HEK293T (cell line): ENCODE data around the gene PCDH1.

ENCODE experiments used
- BHLHE40 ChIP-seq: fragments of 450-650 bp; IDR thresholded peaks from 2 replicates; pipeline ENCODE4 v1.6.1; 2016; ENCODE audit warnings: mild to moderate bottlenecking, moderate library complexity, borderline replicate concordance
- FOXA1 ChIP-seq: fragments of 450-650 bp; IDR thresholded peaks from 2 replicates; pipeline ENCODE4 v1.6.1; 2016; ENCODE audit warnings: mild to moderate bottlenecking
- FOXK2 ChIP-seq: fragments of 450-650 bp; IDR thresholded peaks from 2 replicates; pipeline ENCODE4 v1.6.1; 2016; ENCODE audit warnings: mild to moderate bottlenecking
- FOXM1 ChIP-seq: fragments of 450-650 bp; IDR thresholded peaks from 2 replicates; pipeline ENCODE4 v1.6.1; 2017; ENCODE audit warnings: mild to moderate bottlenecking, borderline replicate concordance
- HDGF ChIP-seq: fragments of 450-650 bp; IDR thresholded peaks from 2 replicates; pipeline ENCODE4 v1.6.1; 2017; ENCODE audit warnings: antibody characterized with exemption, borderline replicate concordance
- L3MBTL2 ChIP-seq: fragments of 450-650 bp; conservative IDR thresholded peaks from 2 replicates; pipeline ENCODE4 v1.6.1; 2016; ENCODE audit warnings: mild to moderate bottlenecking
- LEF1 ChIP-seq: fragments of 450-650 bp; IDR thresholded peaks from 2 replicates; pipeline ENCODE4 v1.6.1; 2017; ENCODE audit warnings: mild to moderate bottlenecking, borderline replicate concordance
- SP1 ChIP-seq: fragments of 450-650 bp; IDR thresholded peaks from 2 replicates; pipeline ENCODE4 v1.6.1; 2017

DNA sequence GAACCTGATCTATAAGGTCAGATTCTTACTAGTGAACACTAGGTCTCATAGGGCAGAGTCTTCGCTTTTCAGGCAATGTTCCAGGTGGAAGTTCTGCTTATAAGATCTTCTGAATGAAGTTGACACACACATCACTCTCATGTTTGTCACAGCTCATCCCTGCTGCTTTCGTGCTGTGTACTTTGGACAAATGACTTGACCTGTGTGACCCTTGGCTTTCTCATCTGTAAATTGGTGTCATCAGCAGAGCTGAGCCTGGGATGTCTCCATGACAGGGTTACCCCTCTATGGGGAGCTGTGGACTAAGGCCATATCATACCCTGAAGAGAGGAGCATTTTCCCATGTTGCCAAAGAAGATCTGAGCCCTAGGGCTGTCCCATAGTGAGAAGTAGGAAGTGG, 48.2 kb upstream of the PCDH1 start:
- TF ChIP-seq SP1: no peak
- no peak for TF ChIP-seq FOXM1
- TF ChIP-seq FOXK2: no peak
- TF ChIP-seq LEF1: no peak
- TF ChIP-seq BHLHE40: no peak
- no peak for TF ChIP-seq HDGF
- TF ChIP-seq FOXA1: no peak
- no peak for TF ChIP-seq L3MBTL2
